Right hindlimb (tissue), 1 donor: ENCODE measurements around the gene GSN.

Experiments
- DNase-seq: peaks from one replicate; pipeline ENCODE4 v3.0.0-alpha.2; 2018

Gene GSN

GRCh38 chr9:121246821-121247561 is 21.0 kb upstream of the GSN start:
- DNase-seq = no peak

GRCh38 chr9:121249563-121249962 is 18.4 kb upstream of the GSN start:
- no peak for DNase-seq

- DNase-seq = no peak
Observed at GRCh38 chr9:121252104-121252851, 15.7 kb upstream of the GSN start.

GRCh38 chr9:121253162-121253561 is 14.8 kb upstream of the GSN start:
- no peak for DNase-seq

GRCh38 chr9:121253821-121254501 is 14.0 kb upstream of the GSN start:
- DNase-seq = no peak

- no peak for DNase-seq
Observed at GRCh38 chr9:121259498-121259897, 8.5 kb upstream of the GSN start.

- no peak for DNase-seq
Observed at GRCh38 chr9:121259935-121260334, 8.0 kb upstream of the GSN start.

- DNase-seq = no peak
Observed at GRCh38 chr9:121260457-121261106, 7.4 kb upstream of the GSN start.

GRCh38 chr9:121261107-121261460 is 6.9 kb upstream of the GSN start:
- DNase-seq = peak; percentile 81

GRCh38 chr9:121261755-121262154 is 6.2 kb upstream of the GSN start:
- no peak for DNase-seq

GRCh38 chr9:121262423-121262822 is 5.5 kb upstream of the GSN start:
- DNase-seq = no peak

GRCh38 chr9:121262953-121263352 is 5.0 kb upstream of the GSN start:
- no peak for DNase-seq

GRCh38 chr9:121266356-121266755 is 1.6 kb upstream of the GSN start:
- no peak for DNase-seq

- peak; percentile 44 for DNase-seq
Observed at GRCh38 chr9:121266906-121267650, 884 bp upstream of the GSN start.

GRCh38 chr9:121268598-121268850 is 562 bp downstream of the GSN start:
- DNase-seq = no peak

GRCh38 chr9:121268851-121269641 is 1.1 kb downstream of the GSN start:
- peak; percentile 38 for DNase-seq

- DNase-seq = no peak
Observed at GRCh38 chr9:121269642-121270254, 1.8 kb downstream of the GSN start.

- peak; percentile 87 for DNase-seq
Observed at GRCh38 chr9:121271368-121272341, 3.7 kb downstream of the GSN start.

- DNase-seq = no peak
Observed at GRCh38 chr9:121272401-121272948, 4.5 kb downstream of the GSN start.
